ENCODE measurements around the gene ABHD2.

ABHD2 gene

GRCh38 chr15:89211678-89212170 is 123.5 kb downstream of the ABHD2 start:
- DNase-seq (ENCODE audit: low read depth) = peak; percentile 17
- H3K4me3 ChIP-seq (ENCODE audit: low read depth, low read length) = no peak overlapping the region
- TF ChIP-seq POLR2A (IDR thresholded peaks at IDR 0.05; ENCODE audit: extremely low read depth, insufficient read length) (no peak), CTCF (IDR thresholded peaks at IDR 0.05; ENCODE audit: low read depth, low read length) (no peak)
- TF ChIP-seq, protein P1, sequence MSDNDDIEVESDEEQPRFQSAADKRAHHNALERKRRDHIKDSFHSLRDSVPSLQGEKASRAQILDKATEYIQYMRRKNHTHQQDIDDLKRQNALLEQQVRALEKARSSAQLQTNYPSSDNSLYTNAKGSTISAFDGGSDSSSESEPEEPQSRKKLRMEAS (IDR thresholded peaks at IDR 0.05; ENCODE audit: low read depth, low read length) = no peak

GRCh38 chr15:89215627-89216026 is 127.4 kb downstream of the ABHD2 start:
- TF ChIP-seq, protein P1 (IDR thresholded peaks at IDR 0.05; ENCODE audit: low read depth, low read length) = no peak
- no peak for TF ChIP-seq CTCF (IDR thresholded peaks at IDR 0.05; ENCODE audit: low read depth, low read length)
- TF ChIP-seq MYC (IDR thresholded peaks at IDR 0.05; ENCODE audit: low read depth, low read length) = no peak
- no peak for TF ChIP-seq POLR2A (IDR thresholded peaks at IDR 0.05; ENCODE audit: extremely low read depth, insufficient read length)
- no peak overlapping the region for H3K4me3 ChIP-seq (ENCODE audit: low read depth, low read length)
- DNase-seq (ENCODE audit: low read depth) = no peak

- DNase-seq (ENCODE audit: low read depth) = no peak
- TF ChIP-seq MYC (IDR thresholded peaks at IDR 0.05; ENCODE audit: low read depth, low read length) (no peak), POLR2A (IDR thresholded peaks at IDR 0.05; ENCODE audit: extremely low read depth, insufficient read length) (no peak), CTCF (IDR thresholded peaks at IDR 0.05; ENCODE audit: low read depth, low read length) (no peak)
- TF ChIP-seq, protein P1 (IDR thresholded peaks at IDR 0.05; ENCODE audit: low read depth, low read length) = no peak
- H3K4me3 ChIP-seq (ENCODE audit: low read depth, low read length) = no peak overlapping the region
Measured at GRCh38 chr15:89217031-89217430, 128.8 kb downstream of the ABHD2 start.

- no peak for DNase-seq (ENCODE audit: low read depth)
- TF ChIP-seq POLR2A (IDR thresholded peaks at IDR 0.05; ENCODE audit: extremely low read depth, insufficient read length) (no peak), CTCF (IDR thresholded peaks at IDR 0.05; ENCODE audit: low read depth, low read length) (no peak), MYC (IDR thresholded peaks at IDR 0.05; ENCODE audit: low read depth, low read length) (no peak)
- TF ChIP-seq, protein P1 (IDR thresholded peaks at IDR 0.05; ENCODE audit: low read depth, low read length) = no peak
- no peak overlapping the region for H3K4me3 ChIP-seq (ENCODE audit: low read depth, low read length)
Measured at GRCh38 chr15:89217686-89218376, 129.6 kb downstream of the ABHD2 start.

DNA sequence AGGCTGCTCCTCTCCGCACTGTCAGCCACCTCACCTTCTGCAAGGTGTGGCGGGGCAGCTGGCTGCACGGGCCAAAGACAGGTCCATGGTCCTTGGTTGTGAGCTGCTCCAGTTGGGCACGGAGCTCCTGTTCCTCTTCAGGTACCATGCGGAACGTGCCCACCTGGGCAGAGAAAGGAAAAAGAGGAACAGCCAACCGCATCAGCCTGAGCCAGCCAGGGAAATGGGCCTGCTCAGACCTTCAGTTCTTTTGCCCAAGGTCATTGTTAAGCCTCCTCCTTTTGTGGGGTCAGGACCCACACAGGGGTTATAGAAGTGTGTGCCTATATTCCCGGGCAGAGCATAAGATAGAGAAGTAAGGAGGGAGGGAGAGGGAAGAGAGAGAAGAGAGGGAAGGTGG is 130.3 kb downstream of the ABHD2 start:
- no peak overlapping the region for H3K4me3 ChIP-seq (ENCODE audit: low read depth, low read length)
- DNase-seq (ENCODE audit: low read depth) = no peak
- TF ChIP-seq, protein P1 (IDR thresholded peaks at IDR 0.05; ENCODE audit: low read depth, low read length) = no peak

DNA sequence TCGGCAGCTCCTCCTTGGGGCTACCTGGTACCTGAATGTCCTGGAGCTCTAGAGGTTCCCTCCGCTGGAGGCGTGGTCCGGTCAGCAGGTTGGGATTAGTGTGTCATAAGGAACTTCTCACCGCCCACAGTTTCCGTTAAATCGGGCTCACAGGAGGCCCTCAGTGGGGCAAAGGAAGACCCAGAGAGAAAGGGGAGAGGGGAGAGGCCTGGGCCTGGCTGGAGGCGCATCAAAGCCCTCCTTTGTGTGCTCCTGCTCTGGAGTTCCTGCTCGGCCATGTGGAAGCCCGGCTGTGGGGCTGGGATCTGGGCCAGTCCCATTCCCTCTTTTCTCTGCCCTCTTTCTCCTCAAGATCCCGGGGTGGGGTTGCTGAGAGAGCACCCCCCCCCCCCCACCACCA is 133.3 kb downstream of the ABHD2 start, which contains the start of gene RLBP1:
Gene RLBP1 (minus strand): TSS at position 37 of the 400 bp plus-strand sequence. CDS start 2,604 bp downstream, outside the sequence.
- no peak for DNase-seq (ENCODE audit: low read depth)
- H3K4me3 ChIP-seq (ENCODE audit: low read depth, low read length) = no peak within 1 kb of the TSS
- no peak for TF ChIP-seq POLR2A (IDR thresholded peaks at IDR 0.05; ENCODE audit: extremely low read depth, insufficient read length)
- TF ChIP-seq MYC (IDR thresholded peaks at IDR 0.05; ENCODE audit: low read depth, low read length) = no peak
